SK-N-SH treated with all-trans-retinoic acid at 6 μM for 48 hours (cell line): Measurements from ENCODE around the gene TLNRD1.

ENCODE experiments used
- ATAC-seq: fragments of 200-7000 bp; cut with Tn5 transposase; 3 replicates; pipeline ENCODE4 v1.9.1; 2020; ENCODE audit warnings: mild to moderate bottlenecking, moderate library complexity
- ARNTL ChIP-seq: fragments of 450-650 bp; formaldehyde crosslinking; IDR thresholded peaks from 2 replicates; pipeline ENCODE4 v1.5.0; 2020; ENCODE audit warnings: low read depth, mild to moderate bottlenecking, moderate library complexity, borderline replicate concordance
- BACH2 ChIP-seq: fragments of 250-450 bp; sonication (Bioruptor Pico); IDR thresholded peaks from 2 replicates; pipeline ENCODE4 v1.9.0; 2021; ENCODE audit warnings: mild to moderate bottlenecking, borderline replicate concordance
- CSDC2 ChIP-seq: fragments of 250-450 bp; sonication (Bioruptor Pico); IDR thresholded peaks from 2 replicates; pipeline ENCODE4 v1.5.0; 2020; ENCODE audit warnings: mild to moderate bottlenecking, moderate library complexity
- CSRNP3 ChIP-seq: fragments of 250-450 bp; sonication (Bioruptor Pico); IDR thresholded peaks from 2 replicates; pipeline ENCODE4 v1.5.1; 2021; ENCODE audit warnings: mild to moderate bottlenecking, moderate library complexity
- ESRRG ChIP-seq: fragments of 250-450 bp; sonication (Bioruptor Pico); IDR thresholded peaks from 2 replicates; pipeline ENCODE4 v1.6.1; 2021; ENCODE audit warnings: mild to moderate bottlenecking
- GLIS3 ChIP-seq: fragments of 250-450 bp; sonication (Bioruptor Pico); IDR thresholded peaks from 2 replicates; pipeline ENCODE4 v1.5.0; 2020; ENCODE audit warnings: mild to moderate bottlenecking, moderate library complexity
- ISL1 ChIP-seq: fragments of 250-450 bp; sonication (Bioruptor Pico); IDR thresholded peaks from 2 replicates; pipeline ENCODE4 v2.1.2; 2022; ENCODE audit warnings: mild to moderate bottlenecking, moderate library complexity
- OSR1 ChIP-seq: fragments of 250-450 bp; sonication (Bioruptor Pico); IDR thresholded peaks from 2 replicates; pipeline ENCODE4 v1.8.0; 2022; ENCODE audit warnings: moderate library complexity, mild to moderate bottlenecking, inconsistent platforms
- PATZ1 ChIP-seq: fragments of 250-450 bp; sonication (Bioruptor Pico); IDR thresholded peaks from 2 replicates; pipeline ENCODE4 v1.8.0; 2020; ENCODE audit warnings: mild to moderate bottlenecking, moderate library complexity, borderline replicate concordance
- POU6F1 ChIP-seq: fragments of 250-450 bp; sonication (Bioruptor Pico); IDR thresholded peaks from 2 replicates; pipeline ENCODE4 v1.8.0; 2021; ENCODE audit warnings: low read depth, mild to moderate bottlenecking, moderate library complexity, borderline replicate concordance
- PPARA ChIP-seq: fragments of 250-450 bp; sonication (Bioruptor Pico); IDR thresholded peaks from 2 replicates; pipeline ENCODE4 v1.5.0; 2020; ENCODE audit warnings: mild to moderate bottlenecking, borderline replicate concordance
- RARB ChIP-seq: fragments of 250-450 bp; sonication (Bioruptor Pico); IDR thresholded peaks from 2 replicates; pipeline ENCODE4 v1.8.0; 2021; ENCODE audit warnings: mild to moderate bottlenecking, moderate library complexity
- SNAI2 ChIP-seq: fragments of 250-450 bp; sonication (Bioruptor Pico); IDR thresholded peaks from 2 replicates; pipeline ENCODE4 v1.5.0; 2020; ENCODE audit warnings: mild to moderate bottlenecking, moderate library complexity
- TCF4 ChIP-seq: fragments of 250-450 bp; sonication (Bioruptor Pico); IDR thresholded peaks from 2 replicates; pipeline ENCODE4 v1.8.0; 2021; ENCODE audit warnings: mild to moderate bottlenecking, moderate library complexity, borderline replicate concordance
- TOX ChIP-seq: fragments of 250-450 bp; sonication (Bioruptor Pico); IDR thresholded peaks from 2 replicates; pipeline ENCODE4 v1.8.0; 2021; ENCODE audit warnings: mild to moderate bottlenecking, moderate library complexity, borderline replicate concordance
- TSHZ2 ChIP-seq: fragments of 250-450 bp; sonication (Bioruptor Pico); IDR thresholded peaks from 2 replicates; pipeline ENCODE4 v1.5.0; 2020; ENCODE audit warnings: mild to moderate bottlenecking, moderate library complexity
- ZC3H10 ChIP-seq: fragments of 250-450 bp; sonication (Bioruptor Pico); IDR thresholded peaks from 2 replicates; pipeline ENCODE4 v1.5.1; 2021; ENCODE audit warnings: mild to moderate bottlenecking, moderate library complexity
- ZFP3 ChIP-seq: fragments of 250-450 bp; sonication (Bioruptor Pico); IDR thresholded peaks from 2 replicates; pipeline ENCODE4 v1.5.0; 2020; ENCODE audit warnings: mild to moderate bottlenecking, moderate library complexity
- ZFP30 ChIP-seq: fragments of 450-650 bp; formaldehyde crosslinking; IDR thresholded peaks from 2 replicates; pipeline ENCODE4 v1.5.0; 2022; ENCODE audit warnings: mild to moderate bottlenecking, moderate library complexity
- ZNF565 ChIP-seq: fragments of 450-650 bp; formaldehyde crosslinking; conservative IDR thresholded peaks from 2 replicates; pipeline ENCODE4 v1.5.0; 2020; ENCODE audit warnings: low read depth, mild to moderate bottlenecking, moderate library complexity
- ZNF70 ChIP-seq: fragments of 450-650 bp; formaldehyde crosslinking; IDR thresholded peaks from 2 replicates; pipeline ENCODE4 v1.5.0; 2020; ENCODE audit warnings: mild to moderate bottlenecking, moderate library complexity
- ZNF8 ChIP-seq: fragments of 450-650 bp; formaldehyde crosslinking; IDR thresholded peaks from 2 replicates; pipeline ENCODE4 v1.5.0; 2020; ENCODE audit warnings: mild to moderate bottlenecking, moderate library complexity

TLNRD1 gene

GRCh38 chr15:80997692-80998091 is 3.0 kb upstream of the TLNRD1 start:
- no peak for ATAC-seq
- TF ChIP-seq BACH2 (CRISPR knock-in tag) (no peak), ZNF565 (CRISPR knock-in tag) (no peak), ISL1 (no peak), ZNF8 (no peak), ESRRG (CRISPR knock-in tag) (no peak), POU6F1 (no peak), TSHZ2 (CRISPR knock-in tag) (no peak), TOX (CRISPR knock-in tag) (no peak), CSDC2 (CRISPR knock-in tag) (no peak), OSR1 (no peak)

GRCh38 chr15:80998251-80998650 is 2.5 kb upstream of the TLNRD1 start:
- ATAC-seq: no peak
- no peak for TF ChIP-seq ZNF8

GRCh38 chr15:80999623-81000036 is 1.1 kb upstream of the TLNRD1 start:
- TF ChIP-seq POU6F1 (no peak), PATZ1 (no peak), RARB (CRISPR knock-in tag) (no peak), OSR1 (no peak), ARNTL (CRISPR knock-in tag) (no peak), SNAI2 (no peak), ZNF70 (no peak), BACH2 (CRISPR knock-in tag) (no peak), TCF4 (CRISPR knock-in tag) (no peak), CSRNP3 (CRISPR knock-in tag) (no peak), GLIS3 (no peak), CSDC2 (CRISPR knock-in tag) (no peak), ZNF565 (CRISPR knock-in tag) (no peak), PPARA (CRISPR knock-in tag) (no peak), ZC3H10 (CRISPR knock-in tag) (no peak)
- no peak for ATAC-seq

- TF ChIP-seq ZFP30 (CRISPR knock-in tag) (no peak), POU6F1 (no peak), GLIS3 (no peak), ZNF565 (CRISPR knock-in tag) (no peak), CSDC2 (CRISPR knock-in tag) (0 out of 2 replicates have a peak, but pooled peaks have one; percentile 77), TOX (CRISPR knock-in tag) (no peak), ZNF70 (no peak), SNAI2 (no peak), ZNF8 (no peak), ZFP3 (CRISPR knock-in tag) (0 out of 2 replicates have a peak, but pooled peaks have one; percentile 17), CSRNP3 (CRISPR knock-in tag) (no peak), PPARA (CRISPR knock-in tag) (no peak), OSR1 (no peak)
- TF ChIP-seq, all 23 proteins: peak for 2
- ATAC-seq: peak; percentile 11
Observed at GRCh38 chr15:81000144-81000623, 539 bp upstream of the TLNRD1 start.
